A549 (cell line): ENCODE results near the gene ELFN1. TPM values are rescaled to one million over a fixed set of nuclear protein-coding genes. Genes with fewer than 3 reads are reported as not detected.

Source experiments
- ATAC-seq, 2 experiments: fragments of 200-7000 bp in 1 of 2; fragments of >200 bp in 1 of 2; cut with Nextera tagmentation in 1 of 2; cut with Tn5 transposase in 1 of 2; 3 replicates each; pipeline versions ENCODE4 v1.8.0 to v1.9.1; 2018 to 2020; ENCODE audit warnings: mild to moderate bottlenecking in 1 of 2, moderate library complexity in 1 of 2
- CTCF ChIA-PET: fragments of 300-600 bp; sonication (Branson Sonifier 250); formaldehyde crosslinking; extraction: SDS; loops from one replicate; lab custom pipeline; 2021; ENCODE audit warnings: antibody characterized with exemption, inconsistent platforms; lab: Yijun Ruan, JAX
- POLR2A ChIA-PET: fragments of 350-600 bp; formaldehyde crosslinking; extraction: SDS; loops from one replicate; lab custom pipeline; 2021; ENCODE audit warnings: antibody characterized with exemption, inconsistent platforms; lab: Yijun Ruan, JAX
- DNase-seq, 2 experiments: peaks; one replicate each; pipeline versions ENCODE4 v3.0.0 to v3.0.0-alpha.2; 2011 to 2016; ENCODE audit warnings: low read depth in 1 of 2, low spot score in 1 of 2
- FAIRE-seq: peaks from 2 replicates; lab custom pipeline; 2011; peaks lifted over from hg19 to GRCh38; lab: Jason Lieb, UNC
- H3K27ac ChIP-seq, 2 experiments: fragments of >200 bp; sonication (Bioruptor Twin); formaldehyde crosslinking; 3 replicates each; pipeline ENCODE4 v1.5.1; 2016 to 2017
- H3K4me1 ChIP-seq: fragments of >200 bp; sonication (Bioruptor Twin); formaldehyde crosslinking; 3 replicates; pipeline ENCODE4 v1.6.1; 2016
- H3K4me2 ChIP-seq: fragments of >200 bp; sonication (Bioruptor Twin); formaldehyde crosslinking; 3 replicates; pipeline ENCODE4 v1.6.1; 2016
- H3K4me3 ChIP-seq: fragments of >200 bp; sonication (Bioruptor Twin); formaldehyde crosslinking; 3 replicates; pipeline ENCODE4 v1.5.1; 2016
- H3K9me3 ChIP-seq: fragments of >200 bp; sonication (Bioruptor Twin); formaldehyde crosslinking; 3 replicates; pipeline ENCODE4 v1.6.1; 2016
- CBX2 ChIP-seq: fragments of 200-600 bp; sonication (generic); IDR thresholded peaks from 2 replicates; pipeline ENCODE4 v1.6.1; 2016; ENCODE audit warnings: low read depth, mild to moderate bottlenecking, borderline replicate concordance
- CBX8 ChIP-seq: fragments of 200-600 bp; sonication (generic); IDR thresholded peaks from 2 replicates; pipeline ENCODE4 v1.6.1; 2016
- EHF ChIP-seq: fragments of 250-450 bp; sonication (Bioruptor Pico); IDR thresholded peaks from 2 replicates; pipeline ENCODE4 v1.5.0; 2020; ENCODE audit warnings: mild to moderate bottlenecking
- EHMT2 ChIP-seq: fragments of 200-600 bp; sonication (generic); IDR thresholded peaks from 2 replicates; pipeline ENCODE4 v1.6.1; 2016; ENCODE audit warnings: antibody characterized with exemption, low read depth, mild to moderate bottlenecking, moderate library complexity
- FOSL2 ChIP-seq, 2 experiments: fragments of 450-650 bp in 1 of 2; fragments of >200 bp in 1 of 2; sonication (Bioruptor Twin) in 1 of 2; formaldehyde crosslinking; IDR thresholded peaks; 2 replicates each; pipeline versions ENCODE4 v1.5.0 to v1.6.1; 2016 to 2020; ENCODE audit warnings: mild to moderate bottlenecking in 1 of 2, moderate library complexity in 1 of 2
- HDAC2 ChIP-seq: fragments of 200-600 bp; sonication (generic); IDR thresholded peaks from 2 replicates; pipeline ENCODE4 v1.6.1; 2016
- HOXB13 ChIP-seq: fragments of 250-450 bp; sonication (Bioruptor Pico); IDR thresholded peaks from 2 replicates; pipeline ENCODE4 v1.5.0; 2020; ENCODE audit warnings: low read depth, mild to moderate bottlenecking, moderate library complexity
- JUN ChIP-seq, 2 experiments: fragments of >200 bp; sonication (Bioruptor Twin); formaldehyde crosslinking; IDR thresholded peaks; 2 replicates in 1 of 2; 3 replicates in 1 of 2; pipeline ENCODE4 v1.6.1; 2016 to 2017
- KDM5A ChIP-seq: fragments of 200-600 bp; sonication (generic); IDR thresholded peaks from 2 replicates; pipeline ENCODE4 v1.6.1; 2016; ENCODE audit warnings: antibody characterized with exemption, mild to moderate bottlenecking
- MAZ ChIP-seq: fragments of 150-350 bp; IDR thresholded peaks from 2 replicates; pipeline ENCODE4 v1.6.1; 2014; ENCODE audit warnings: antibody characterized with exemption, low read depth, low read length, borderline replicate concordance
- MYC ChIP-seq: IDR thresholded peaks from 2 replicates; pipeline ENCODE4 v1.6.1; 2012; ENCODE audit warnings: mild to moderate bottlenecking, inconsistent platforms, low read length, improper control_type of control experiment, borderline replicate concordance
- NPAS2 ChIP-seq: fragments of 250-450 bp; sonication (Bioruptor Pico); IDR thresholded peaks from 2 replicates; pipeline ENCODE4 v1.8.0; 2022; ENCODE audit warnings: mild to moderate bottlenecking, moderate library complexity, borderline replicate concordance
- POLR2A ChIP-seq: IDR thresholded peaks from 2 replicates; pipeline ENCODE4 v1.6.1; 2012; ENCODE audit warnings: mild to moderate bottlenecking, low read length
- RAD21 ChIP-seq, 2 experiments: fragments of >200 bp in 1 of 2; sonication (Bioruptor Twin) in 1 of 2; formaldehyde crosslinking in 1 of 2; IDR thresholded peaks in 1 of 2; conservative IDR thresholded peaks in 1 of 2; 2 replicates in 1 of 2; 3 replicates in 1 of 2; pipeline ENCODE4 v1.6.1; 2012 to 2018; ENCODE audit warnings: inconsistent platforms in 1 of 2
- RNF2 ChIP-seq: fragments of 200-600 bp; sonication (generic); IDR thresholded peaks from 2 replicates; pipeline ENCODE4 v1.6.1; 2016; ENCODE audit warnings: low read depth, mild to moderate bottlenecking, antibody characterized with exemption, moderate library complexity, borderline replicate concordance
- ZC3H11A ChIP-seq: fragments of 450-650 bp; IDR thresholded peaks from 2 replicates; pipeline ENCODE4 v1.6.1; 2014; ENCODE audit warnings: antibody characterized with exemption, mild to moderate bottlenecking
- ZFP36 ChIP-seq: fragments of 450-650 bp; IDR thresholded peaks from 2 replicates; pipeline ENCODE4 v1.6.1; 2014; ENCODE audit warnings: borderline replicate concordance; ENCODE audit not compliant: partially characterized antibody
- whole genome bisulfite sequencing: methylation state at CpG from one replicate; pipeline ENCODE4 v1.1.6; 2017; ENCODE audit errors: missing lambda C conversion rate; 5-methylcytosine and 5-hydroxymethylcytosine counted together
- polyA plus RNA-seq, 4 experiments: library from polyadenylated mRNA; depleted of rRNA in 3 of 4; stranded (reverse); fragments of >200 nt; fragmentation: RNase III in 1 of 4; extraction: RNeasy Plus Mini Kit Qiagen cat#74134 plus additional on column Dnase treatment in 1 of 4; gene quantifications; 2 replicates in 3 of 4; 3 replicates in 1 of 4; pipeline ENCODE4 v1.2.3, GENCODE V29; 2011 to 2017
- TF ChIP-seq, protein P1 (sequence below): fragments of >200 bp; sonication (Bioruptor Twin); formaldehyde crosslinking; IDR thresholded peaks from 3 replicates; pipeline ENCODE4 v1.6.1; 2016
- TF ChIP-seq, protein P2 (sequence below): fragments of >200 bp; sonication (Bioruptor Twin); formaldehyde crosslinking; IDR thresholded peaks from 2 replicates; pipeline ENCODE4 v1.6.1; 2016
- TF ChIP-seq, protein P3 (sequence below): fragments of 450-650 bp; IDR thresholded peaks from 2 replicates; pipeline ENCODE4 v1.6.1; 2014; ENCODE audit warnings: antibody characterized with exemption
- TF ChIP-seq, protein P4 (sequence below): fragments of 250-450 bp; sonication (Bioruptor Pico); IDR thresholded peaks from 2 replicates; pipeline ENCODE4 v1.5.0; 2020; ENCODE audit warnings: low read depth, mild to moderate bottlenecking, moderate library complexity
- TF ChIP-seq, protein P5 (sequence below): IDR thresholded peaks from 2 replicates; pipeline ENCODE4 v1.6.1; 2012; ENCODE audit warnings: low read depth, borderline replicate concordance
- TF ChIP-seq, protein P6 (sequence below): fragments of 200-600 bp; sonication (generic); IDR thresholded peaks from 2 replicates; pipeline ENCODE4 v1.6.1; 2016; ENCODE audit warnings: antibody characterized with exemption, mild to moderate bottlenecking, moderate library complexity

Gene ELFN1
- polyA plus RNA-seq, 2 of the 4 experiments (the other 2 are of a cell fraction), result 0.08 to 0.10 TPM

DNA sequence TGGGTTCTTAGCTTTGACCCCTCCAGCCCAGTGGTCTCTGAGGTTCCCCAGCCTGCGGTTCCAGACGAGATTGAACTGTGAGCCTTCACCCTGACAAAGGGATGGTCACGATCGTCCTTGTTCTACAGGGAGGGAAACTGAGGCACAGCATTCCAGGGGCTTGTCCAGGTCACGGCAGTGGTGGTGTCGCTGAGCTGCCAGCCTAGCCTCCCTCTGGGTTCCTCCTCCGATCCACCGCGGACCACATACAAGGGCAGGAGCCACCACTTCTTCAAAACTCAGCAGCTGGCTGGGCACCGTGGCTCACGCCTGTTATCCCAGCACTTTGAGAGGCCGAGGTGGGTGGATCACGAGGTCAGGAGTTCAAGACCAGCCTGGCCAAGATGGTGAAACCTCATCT lies 35.8 kb downstream of the ELFN1 start:
- H3K4me1 ChIP-seq, result no peaks in the 10 kb centered on the region
- ChIA-PET POLR2A (no interaction called here), CTCF (interaction anchor here (1.2 to 3.4 kb wide), 3 partner anchors 11 to 65 kb away, joined by 3 to 7 read pairs (median 5); no protein-coding TSS in a partner anchor)
- TF ChIP-seq HOXB13 (no peak), RAD21 (conservative IDR thresholded peaks at IDR 0.05 in 1 of 2, IDR thresholded peaks at IDR 0.05 in 1 of 2) (no peak), RNF2 (no peak)
- TF ChIP-seq, protein P1, sequence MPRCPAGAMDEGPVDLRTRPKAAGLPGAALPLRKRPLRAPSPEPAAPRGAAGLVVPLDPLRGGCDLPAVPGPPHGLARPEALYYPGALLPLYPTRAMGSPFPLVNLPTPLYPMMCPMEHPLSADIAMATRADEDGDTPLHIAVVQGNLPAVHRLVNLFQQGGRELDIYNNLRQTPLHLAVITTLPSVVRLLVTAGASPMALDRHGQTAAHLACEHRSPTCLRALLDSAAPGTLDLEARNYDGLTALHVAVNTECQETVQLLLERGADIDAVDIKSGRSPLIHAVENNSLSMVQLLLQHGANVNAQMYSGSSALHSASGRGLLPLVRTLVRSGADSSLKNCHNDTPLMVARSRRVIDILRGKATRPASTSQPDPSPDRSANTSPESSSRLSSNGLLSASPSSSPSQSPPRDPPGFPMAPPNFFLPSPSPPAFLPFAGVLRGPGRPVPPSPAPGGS, result no peak
- WGBS, result 62% methylated on average over 13 of the region's 13 CpGs
- DNase-seq, result no peak
- no peak for FAIRE-seq
- no peak overlapping the region for H3K4me2 ChIP-seq
- no peak overlapping the region for H3K4me3 ChIP-seq
- peaks cover 34% of the 10 kb centered on the region for H3K9me3 ChIP-seq
- no peak for ATAC-seq
- no peak overlapping the region for H3K27ac ChIP-seq

DNA sequence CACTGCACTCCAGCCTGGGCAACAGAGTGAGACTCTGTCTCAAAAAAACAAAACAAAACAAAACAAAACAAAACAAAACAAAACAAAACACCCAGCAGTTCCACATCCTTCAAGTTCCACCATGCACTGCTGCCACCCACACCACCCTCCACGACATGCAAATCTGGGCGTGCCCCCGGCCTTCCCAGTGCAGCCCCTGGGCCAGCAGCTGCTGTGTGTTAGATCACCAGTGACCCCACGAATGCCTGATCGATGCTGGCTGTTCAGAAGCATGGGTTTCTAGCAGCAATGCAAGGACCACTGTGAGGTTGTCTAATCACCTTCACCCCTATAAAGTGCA lies 36.3 kb downstream of the ELFN1 start:
- DNase-seq, result no peak
- no peak for ATAC-seq
- CTCF ChIA-PET, result interaction anchor here (2.0 to 3.4 kb wide), 2 partner anchors 12 to 22 kb away, joined by 5 to 7 read pairs; no protein-coding TSS in a partner anchor
- FAIRE-seq, result no peak
- TF ChIP-seq, protein P2, sequence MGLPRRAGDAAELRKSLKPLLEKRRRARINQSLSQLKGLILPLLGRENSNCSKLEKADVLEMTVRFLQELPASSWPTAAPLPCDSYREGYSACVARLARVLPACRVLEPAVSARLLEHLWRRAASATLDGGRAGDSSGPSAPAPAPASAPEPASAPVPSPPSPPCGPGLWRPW, result no peak
- TF ChIP-seq, protein P3, sequence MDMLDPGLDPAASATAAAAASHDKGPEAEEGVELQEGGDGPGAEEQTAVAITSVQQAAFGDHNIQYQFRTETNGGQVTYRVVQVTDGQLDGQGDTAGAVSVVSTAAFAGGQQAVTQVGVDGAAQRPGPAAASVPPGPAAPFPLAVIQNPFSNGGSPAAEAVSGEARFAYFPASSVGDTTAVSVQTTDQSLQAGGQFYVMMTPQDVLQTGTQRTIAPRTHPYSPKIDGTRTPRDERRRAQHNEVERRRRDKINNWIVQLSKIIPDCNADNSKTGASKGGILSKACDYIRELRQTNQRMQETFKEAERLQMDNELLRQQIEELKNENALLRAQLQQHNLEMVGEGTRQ, result no peak
- TF ChIP-seq, protein P4, sequence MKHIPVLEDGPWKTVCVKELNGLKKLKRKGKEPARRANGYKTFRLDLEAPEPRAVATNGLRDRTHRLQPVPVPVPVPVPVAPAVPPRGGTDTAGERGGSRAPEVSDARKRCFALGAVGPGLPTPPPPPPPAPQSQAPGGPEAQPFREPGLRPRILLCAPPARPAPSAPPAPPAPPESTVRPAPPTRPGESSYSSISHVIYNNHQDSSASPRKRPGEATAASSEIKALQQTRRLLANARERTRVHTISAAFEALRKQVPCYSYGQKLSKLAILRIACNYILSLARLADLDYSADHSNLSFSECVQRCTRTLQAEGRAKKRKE, result no peak
- TF ChIP-seq, protein P5, sequence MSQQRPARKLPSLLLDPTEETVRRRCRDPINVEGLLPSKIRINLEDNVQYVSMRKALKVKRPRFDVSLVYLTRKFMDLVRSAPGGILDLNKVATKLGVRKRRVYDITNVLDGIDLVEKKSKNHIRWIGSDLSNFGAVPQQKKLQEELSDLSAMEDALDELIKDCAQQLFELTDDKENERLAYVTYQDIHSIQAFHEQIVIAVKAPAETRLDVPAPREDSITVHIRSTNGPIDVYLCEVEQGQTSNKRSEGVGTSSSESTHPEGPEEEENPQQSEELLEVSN, result no peak
- TF ChIP-seq KDM5A, result no peak
- TF ChIP-seq ZC3H11A, result no peak
- TF ChIP-seq JUN (IDR thresholded peaks at IDR 0.05), result no peak
- TF ChIP-seq CBX8, result no peak
- no peak for TF ChIP-seq EHF (CRISPR knock-in tag)
- no peak for TF ChIP-seq POLR2A
- no peak for TF ChIP-seq MAZ
- no peak for TF ChIP-seq ZFP36
- TF ChIP-seq CBX2, result no peak
- no peak for TF ChIP-seq MYC
- TF ChIP-seq, protein P6, sequence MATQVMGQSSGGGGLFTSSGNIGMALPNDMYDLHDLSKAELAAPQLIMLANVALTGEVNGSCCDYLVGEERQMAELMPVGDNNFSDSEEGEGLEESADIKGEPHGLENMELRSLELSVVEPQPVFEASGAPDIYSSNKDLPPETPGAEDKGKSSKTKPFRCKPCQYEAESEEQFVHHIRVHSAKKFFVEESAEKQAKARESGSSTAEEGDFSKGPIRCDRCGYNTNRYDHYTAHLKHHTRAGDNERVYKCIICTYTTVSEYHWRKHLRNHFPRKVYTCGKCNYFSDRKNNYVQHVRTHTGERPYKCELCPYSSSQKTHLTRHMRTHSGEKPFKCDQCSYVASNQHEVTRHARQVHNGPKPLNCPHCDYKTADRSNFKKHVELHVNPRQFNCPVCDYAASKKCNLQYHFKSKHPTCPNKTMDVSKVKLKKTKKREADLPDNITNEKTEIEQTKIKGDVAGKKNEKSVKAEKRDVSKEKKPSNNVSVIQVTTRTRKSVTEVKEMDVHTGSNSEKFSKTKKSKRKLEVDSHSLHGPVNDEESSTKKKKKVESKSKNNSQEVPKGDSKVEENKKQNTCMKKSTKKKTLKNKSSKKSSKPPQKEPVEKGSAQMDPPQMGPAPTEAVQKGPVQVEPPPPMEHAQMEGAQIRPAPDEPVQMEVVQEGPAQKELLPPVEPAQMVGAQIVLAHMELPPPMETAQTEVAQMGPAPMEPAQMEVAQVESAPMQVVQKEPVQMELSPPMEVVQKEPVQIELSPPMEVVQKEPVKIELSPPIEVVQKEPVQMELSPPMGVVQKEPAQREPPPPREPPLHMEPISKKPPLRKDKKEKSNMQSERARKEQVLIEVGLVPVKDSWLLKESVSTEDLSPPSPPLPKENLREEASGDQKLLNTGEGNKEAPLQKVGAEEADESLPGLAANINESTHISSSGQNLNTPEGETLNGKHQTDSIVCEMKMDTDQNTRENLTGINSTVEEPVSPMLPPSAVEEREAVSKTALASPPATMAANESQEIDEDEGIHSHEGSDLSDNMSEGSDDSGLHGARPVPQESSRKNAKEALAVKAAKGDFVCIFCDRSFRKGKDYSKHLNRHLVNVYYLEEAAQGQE, result no peak
- no peak for TF ChIP-seq NPAS2 (CRISPR knock-in tag)
- no peak for TF ChIP-seq FOSL2 (IDR thresholded peaks at IDR 0.05)
- TF ChIP-seq FOSL2 (CRISPR knock-in tag; IDR thresholded peaks at IDR 0.05), result no peak
- no peak for TF ChIP-seq EHMT2
- no peak for TF ChIP-seq HDAC2
- no peak overlapping the region for H3K4me3 ChIP-seq
- POLR2A ChIA-PET, result no interaction called here
- H3K9me3 ChIP-seq, result peaks cover 34% of the 10 kb centered on the region
- H3K27ac ChIP-seq, result no peak overlapping the region
- H3K4me2 ChIP-seq, result no peak overlapping the region
- WGBS, result 5% methylated on average over 3 of the region's 5 CpGs
- H3K4me1 ChIP-seq, result no peaks in the 10 kb centered on the region
